Right ventricle myocardium superior (tissue), 1 donor: Measurements from ENCODE around the gene KRTAP10-9. TPM values are rescaled to one million over a fixed set of nuclear protein-coding genes. Genes with fewer than 3 reads are reported as not detected.
"Not testable (repeated sequence)": the region's sequence is repeated elsewhere in the genome, so short reads cannot be mapped to it uniquely, and the experiment has no call there.

Experiments
- ATAC-seq: fragments of 200-7000 bp; cut with Tn5 transposase; one replicate; pipeline ENCODE4 v1.9.1; 2020; ENCODE audit warnings: mild to moderate bottlenecking; ENCODE audit not compliant: poor library complexity
- DNase-seq: peaks from one replicate; pipeline ENCODE4 v3.0.0-alpha.2; 2020
- intact Hi-C: fragments of 100-400 bp; cut with DNase I; formaldehyde crosslinking; loops from one replicate; pipeline ENCODE4 v1.11.2; 2022
- long read RNA-seq: library from polyadenylated mRNA; unstranded; transcript quantifications from one replicate; pipeline ENCODE4 v2.0.0, GENCODE V29; 2021
- total RNA-seq: library from RNA; stranded (reverse); fragmentation: NEBNext Ultra II Directional; extraction: Animal tissue kit (Norgen Biotek cat#: 25700); gene quantifications from one replicate; pipeline ENCODE4 v1.2.1, GENCODE V29; 2021
- donor health status: DM: no; HTN: yes; CAD: no; lungs with severe emphysema.

The KRTAP10-9 gene, protein sequence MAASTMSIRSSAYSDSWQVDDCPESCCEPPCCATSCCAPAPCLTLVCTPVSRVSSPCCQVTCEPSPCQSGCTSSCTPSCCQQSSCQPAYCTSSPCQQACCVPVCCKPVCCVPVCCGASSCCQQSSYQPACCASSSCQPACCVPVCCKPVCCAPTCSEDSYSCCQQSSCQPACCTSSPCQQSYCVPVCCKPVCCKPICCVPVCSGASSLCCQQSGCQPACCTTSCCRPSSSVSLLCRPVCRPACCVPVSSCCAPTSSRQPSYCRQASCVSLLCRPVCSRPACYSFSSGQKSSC
- not detected for total RNA-seq
- long read RNA-seq: 0 reads

DNA sequence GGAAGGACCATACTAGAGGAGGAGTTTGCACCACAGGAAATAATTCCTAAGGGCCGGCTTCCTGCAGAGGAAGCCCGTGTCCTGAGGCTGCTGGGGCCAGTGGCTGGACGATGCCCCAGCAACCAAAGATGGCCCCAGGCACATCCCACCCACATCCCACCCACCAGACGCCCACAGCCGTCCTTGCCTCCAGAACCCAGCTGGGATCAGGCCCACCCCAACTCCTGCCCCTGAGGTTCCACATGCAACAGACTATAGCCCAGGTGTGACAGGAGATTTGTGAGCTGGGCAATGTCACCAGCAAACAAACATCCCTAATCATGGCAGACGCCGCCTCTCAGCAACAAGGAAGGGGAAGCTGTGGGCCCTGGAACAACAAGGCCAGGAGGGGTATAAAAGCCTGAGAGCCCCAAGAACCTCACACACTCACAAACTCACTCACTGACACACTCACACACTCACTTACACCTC lies at the start of gene KRTAP10-9:
Gene KRTAP10-9, plus strand, starts transcription at position 421 of the 471 bp plus-strand sequence. CDS start 79 bp downstream, outside the sequence.
- intact Hi-C loops: no loop called here
- ATAC-seq: no peak
- DNase-seq: no peak

DNA sequence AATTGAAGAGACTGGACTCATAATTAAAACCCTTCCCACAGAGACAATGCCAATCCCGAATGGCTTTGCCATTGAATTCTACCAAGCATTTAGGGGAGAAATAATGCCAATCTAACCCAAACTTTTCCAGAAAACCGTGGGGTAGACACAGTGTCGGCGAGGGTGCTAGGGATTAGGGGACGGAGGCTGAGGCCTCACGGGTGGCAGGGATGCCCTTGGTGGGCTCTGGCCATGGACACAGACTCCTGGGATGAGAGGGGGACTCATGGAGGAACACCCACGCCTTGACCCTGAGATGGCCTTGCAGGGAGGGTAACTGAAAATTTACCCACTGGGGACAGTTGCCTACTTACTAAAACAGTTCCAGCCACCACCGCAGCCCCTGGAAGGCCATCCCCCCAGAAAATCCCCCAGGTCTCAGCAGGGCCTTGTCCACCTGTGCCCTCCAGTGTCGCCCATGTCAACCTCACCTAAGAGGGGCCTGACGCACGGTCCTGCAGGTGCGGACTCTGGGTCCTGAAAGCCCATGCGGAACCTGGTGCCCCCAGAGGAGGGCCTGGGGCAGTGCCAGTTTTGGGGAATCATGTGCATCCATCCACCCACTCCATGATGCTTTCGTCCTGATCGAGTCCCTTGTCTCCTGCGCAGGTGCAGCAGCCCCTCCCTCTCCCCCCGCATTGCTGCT lies 48.4 kb upstream of the KRTAP10-9 start:
- DNase-seq (no peak), ATAC-seq (no peak)
- intact Hi-C loops: no loop called here

DNA sequence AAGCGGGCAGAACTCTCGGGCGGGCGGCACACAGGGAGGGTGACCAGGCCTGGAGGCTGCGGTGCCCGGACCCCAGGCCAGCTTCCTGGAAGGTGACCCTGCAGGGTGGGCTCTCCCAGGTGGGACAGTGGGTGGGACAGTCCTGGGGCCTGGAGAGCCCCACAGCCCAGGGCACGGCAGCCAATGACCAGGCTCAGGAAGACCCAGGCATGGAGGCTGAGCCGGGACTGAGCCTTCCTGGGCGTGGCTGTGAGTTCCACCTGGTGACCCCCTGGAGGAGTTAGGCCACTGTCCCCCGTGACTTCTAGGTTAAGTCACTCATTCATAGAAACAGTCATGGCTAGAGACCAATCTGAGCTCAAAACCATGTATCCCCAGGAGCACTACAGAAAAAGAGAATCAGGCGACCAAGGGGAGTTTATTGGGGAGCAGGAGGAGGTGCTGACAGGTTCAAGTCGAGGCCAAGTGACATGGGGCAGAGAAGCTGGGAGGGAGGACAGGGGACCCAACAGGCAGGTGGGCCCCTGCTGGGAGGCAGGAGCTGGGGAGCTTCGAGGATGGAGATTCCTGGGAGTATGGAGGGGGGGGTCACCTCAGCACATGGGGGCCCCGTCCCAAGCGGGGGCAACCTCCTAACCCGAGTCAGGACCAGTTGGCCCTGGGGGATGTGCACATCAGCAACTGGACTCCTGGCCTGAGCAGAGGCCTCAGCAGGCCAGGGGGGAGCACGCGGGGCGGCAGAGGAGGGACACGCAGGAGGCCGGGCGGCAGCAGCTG lies 47.6 kb upstream of the KRTAP10-9 start:
- DNase-seq: no peak
- ATAC-seq: no peak
- intact Hi-C loops: no loop called here

DNA sequence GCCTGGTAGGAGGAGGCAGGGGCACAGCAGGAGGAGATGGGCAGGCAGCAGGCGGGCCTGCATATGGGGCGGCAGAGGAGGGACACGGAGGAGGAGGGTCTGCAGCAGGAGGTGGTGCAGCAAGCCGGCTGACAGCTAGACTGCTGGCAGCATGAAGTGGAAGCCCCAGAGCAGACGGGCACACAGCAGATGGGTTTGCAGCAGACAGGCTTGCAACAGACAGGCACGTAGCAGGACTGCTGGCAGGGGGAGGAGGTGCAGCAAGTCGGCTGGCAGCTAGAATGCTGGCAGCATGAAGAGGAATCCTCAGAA lies 47.1 kb upstream of the KRTAP10-9 start:
- intact Hi-C loops: no loop called here
- no peak for DNase-seq
- ATAC-seq: no peak

DNA sequence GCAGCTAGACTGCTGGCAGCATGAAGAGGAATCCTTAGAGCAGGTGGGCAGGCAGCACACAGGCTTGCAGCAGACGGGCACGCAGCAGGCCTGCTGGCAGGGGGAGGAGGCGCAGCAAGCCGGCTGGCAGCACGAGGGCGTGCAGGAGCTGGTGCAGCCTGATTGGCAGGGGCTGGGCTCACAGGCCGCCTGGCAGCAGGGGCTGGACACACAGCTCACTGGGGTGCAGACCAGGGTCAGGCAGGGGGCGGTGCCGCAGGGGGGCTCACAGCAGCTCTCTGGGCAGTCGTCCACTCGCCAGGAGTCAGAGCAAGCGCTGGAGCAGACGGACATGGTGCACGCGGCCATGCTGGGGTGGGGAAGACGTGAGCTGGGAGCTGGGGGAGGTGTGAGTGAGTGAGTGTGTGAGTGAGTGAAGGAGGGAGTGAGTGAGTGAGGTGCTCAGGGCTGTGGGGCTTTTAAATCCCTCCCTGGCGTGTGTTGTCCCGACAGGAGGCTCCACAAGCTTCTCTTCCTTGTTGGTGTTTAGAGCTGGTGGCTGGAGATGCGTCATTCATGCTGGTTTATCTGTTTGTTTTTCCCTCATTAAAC lies 46.6 kb upstream of the KRTAP10-9 start, which contains the start of gene KRTAP10-5:
Gene KRTAP10-5, minus strand, starts transcription at position 374 of the 591 bp plus-strand sequence. Its CDS starts 26 bp downstream, at position 348.
- peak; percentile 22 for ATAC-seq
- not testable (repeated sequence) for DNase-seq

DNA sequence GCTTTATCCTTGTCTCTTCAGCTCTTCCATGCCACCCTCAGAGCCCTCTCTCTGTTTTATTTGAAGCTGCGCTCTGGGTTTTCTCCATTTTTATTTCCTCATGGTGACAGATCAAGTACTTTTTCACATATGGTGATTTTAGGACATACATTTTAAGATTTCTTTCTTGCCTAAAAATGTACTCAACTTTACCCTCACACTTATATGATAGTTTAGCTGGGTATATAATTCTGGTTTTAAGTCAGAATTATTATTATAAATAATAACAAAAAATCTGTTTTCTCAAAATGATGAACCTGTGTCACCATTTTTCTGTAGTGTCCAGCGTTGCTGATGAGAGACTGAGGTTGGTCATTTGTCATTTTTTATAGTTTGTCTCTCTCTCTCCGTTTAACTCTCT lies 45.7 kb upstream of the KRTAP10-9 start:
- intact Hi-C loops: no loop called here
- DNase-seq (no peak), ATAC-seq (no peak)

More for the DNA sequence above, 46.6 kb upstream of the KRTAP10-9 start, which contains the start of gene KRTAP10-5:
- intact Hi-C loops: not testable (repeated sequence)

DNA sequence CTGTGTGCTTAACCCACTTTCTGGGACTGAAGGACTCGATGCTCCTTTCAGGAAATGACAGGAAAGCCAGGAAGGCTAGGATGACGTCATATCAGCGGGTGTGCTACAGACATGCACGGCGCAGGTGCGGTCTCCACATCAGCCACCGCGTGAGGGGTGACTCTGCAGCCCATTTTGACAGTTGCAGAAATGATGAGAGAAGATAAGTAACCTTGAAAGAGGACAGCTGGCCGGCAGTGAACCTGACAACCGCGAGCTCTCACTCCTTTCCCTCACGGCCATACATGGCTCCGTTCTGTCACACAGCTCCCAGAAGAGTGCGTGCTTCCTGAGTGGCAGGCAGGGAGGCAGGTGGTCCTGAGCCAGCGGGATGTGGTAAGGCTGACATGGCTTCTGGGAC lies 44.8 kb upstream of the KRTAP10-9 start:
- no peak for ATAC-seq

DNA sequence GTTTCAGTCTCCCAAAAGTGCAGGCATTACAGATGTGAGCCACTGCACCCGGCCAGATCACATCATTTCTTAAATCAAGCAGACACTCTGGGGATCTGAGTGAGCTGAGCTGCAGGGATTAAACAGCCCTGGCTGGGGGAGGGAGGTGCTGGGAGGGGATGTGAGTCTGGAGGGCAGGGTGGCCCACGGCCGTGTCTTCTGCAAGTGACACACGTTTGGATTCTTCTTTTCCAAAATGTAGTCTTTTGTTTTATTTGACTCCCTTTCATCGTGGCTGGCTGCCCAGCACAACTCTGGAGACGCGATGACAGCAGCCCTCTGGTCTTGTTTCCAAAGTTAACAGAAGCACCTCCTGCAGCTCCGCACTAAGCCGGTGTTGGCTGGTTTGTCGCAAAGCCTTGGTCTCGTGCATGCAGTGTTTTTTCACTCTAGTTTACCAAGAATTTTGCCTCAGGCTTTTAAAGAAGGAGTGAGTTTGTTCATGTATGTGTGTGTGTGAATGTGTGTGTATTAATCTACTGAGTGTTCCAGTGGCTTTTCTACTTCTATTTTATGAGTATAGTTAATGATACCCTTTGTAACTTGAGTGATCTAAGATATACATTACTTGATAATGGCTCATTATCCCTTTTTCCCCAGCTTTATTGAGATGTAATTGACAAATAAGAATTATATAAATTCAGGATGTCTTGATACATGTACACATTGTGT lies 43.6 kb upstream of the KRTAP10-9 start:
- DNase-seq: no peak
- ATAC-seq: peak; percentile 57
- intact Hi-C loops: no loop called here

More for the DNA sequence above, 44.8 kb upstream of the KRTAP10-9 start:
- intact Hi-C loops: no loop called here
- DNase-seq: no peak

DNA sequence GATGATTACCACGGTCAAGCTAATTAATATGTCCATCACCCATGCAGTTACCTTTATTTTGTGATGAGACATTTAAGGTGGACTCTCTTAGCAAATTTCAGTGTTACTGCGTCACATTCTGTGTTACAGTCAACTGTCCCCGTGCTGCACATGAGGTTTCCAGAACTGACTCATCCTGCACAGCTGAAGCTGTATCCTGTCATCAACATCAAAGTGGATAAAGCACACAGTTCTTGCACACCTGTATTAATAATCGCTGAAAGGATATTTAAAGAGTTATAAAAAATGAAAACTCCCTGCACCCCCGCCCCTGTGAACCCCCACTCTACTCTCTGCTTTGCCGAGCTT lies 43.1 kb upstream of the KRTAP10-9 start:
- intact Hi-C loops: no loop called here
- DNase-seq: no peak
- ATAC-seq: no peak

DNA sequence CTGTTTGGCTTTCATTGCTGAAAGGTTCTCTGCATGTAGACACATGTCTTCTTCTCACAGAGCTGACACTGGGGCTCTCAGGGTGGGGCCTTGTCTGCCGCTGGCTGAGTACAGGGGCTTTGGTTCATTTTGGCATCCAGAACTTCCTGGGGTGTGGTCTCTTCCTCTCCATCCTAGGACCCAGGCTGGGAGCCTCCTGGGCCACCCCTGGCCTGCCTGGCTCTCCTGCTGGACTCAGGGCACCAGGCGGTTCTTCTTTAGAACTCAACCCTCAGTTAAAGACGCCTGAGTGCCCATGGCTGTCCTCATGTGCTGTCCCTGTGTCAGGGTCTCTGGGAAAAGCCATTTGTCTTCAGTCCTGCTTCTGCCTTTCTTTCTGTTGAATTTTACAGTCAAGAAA lies 41.0 kb upstream of the KRTAP10-9 start:
- DNase-seq (no peak), ATAC-seq (no peak)
- intact Hi-C loops: no loop called here

DNA sequence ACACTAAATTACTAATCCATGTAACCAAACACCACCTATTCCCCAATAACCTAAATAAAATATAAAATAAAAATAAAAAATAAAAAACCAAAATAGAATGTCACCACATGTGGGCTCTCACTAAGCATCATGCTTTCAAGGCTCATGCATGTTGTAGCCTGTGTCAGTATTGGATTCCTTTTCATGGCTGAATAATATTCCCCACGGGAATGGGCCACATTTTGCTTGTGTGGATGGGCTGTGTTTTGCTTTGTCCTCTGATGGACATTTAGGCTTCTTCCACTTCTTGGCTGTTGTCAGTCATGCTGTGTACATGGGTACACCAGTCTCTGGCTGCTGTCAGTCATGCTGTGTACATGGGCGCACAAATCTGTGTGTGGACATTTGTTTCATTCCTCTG lies 37.8 kb upstream of the KRTAP10-9 start:
- intact Hi-C loops: no loop called here
- ATAC-seq: no peak
- DNase-seq: no peak

DNA sequence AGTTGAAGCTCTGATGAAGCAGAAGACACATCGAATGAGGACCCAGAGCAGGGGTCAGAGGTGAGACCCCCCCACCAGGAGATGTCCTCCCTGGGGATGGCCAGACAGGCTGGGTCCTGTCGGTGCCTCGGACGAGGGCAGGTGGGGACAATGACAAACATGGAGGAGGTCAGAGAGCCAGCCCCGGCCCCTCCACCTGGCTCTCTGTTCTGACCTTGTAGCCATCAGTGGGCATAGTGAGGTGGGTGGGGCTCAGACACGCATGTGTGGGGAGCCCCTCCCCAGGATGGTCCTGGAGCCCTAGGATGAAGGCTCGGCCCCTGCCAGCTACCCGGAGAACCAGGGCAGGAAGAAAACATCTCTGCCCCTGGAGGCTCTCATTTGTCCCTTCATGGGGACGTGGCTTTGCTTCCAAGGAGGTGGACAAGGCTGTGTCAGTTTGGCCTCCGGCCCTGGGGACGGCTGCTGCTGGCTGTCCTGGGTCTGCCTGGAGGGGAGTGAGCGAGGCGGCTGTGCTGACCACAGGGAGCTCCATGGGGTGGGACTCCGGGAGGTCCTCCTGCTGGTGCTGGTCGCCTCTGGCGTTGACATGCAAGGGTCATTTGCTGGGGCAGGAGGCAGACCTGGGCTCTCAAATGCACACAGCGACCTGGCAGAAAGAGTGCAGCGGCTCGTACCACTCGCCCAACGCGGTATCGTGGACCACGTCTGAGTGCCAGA lies 37.1 kb upstream of the KRTAP10-9 start:
- DNase-seq (no peak), ATAC-seq (no peak)
- intact Hi-C loops: no loop called here

DNA sequence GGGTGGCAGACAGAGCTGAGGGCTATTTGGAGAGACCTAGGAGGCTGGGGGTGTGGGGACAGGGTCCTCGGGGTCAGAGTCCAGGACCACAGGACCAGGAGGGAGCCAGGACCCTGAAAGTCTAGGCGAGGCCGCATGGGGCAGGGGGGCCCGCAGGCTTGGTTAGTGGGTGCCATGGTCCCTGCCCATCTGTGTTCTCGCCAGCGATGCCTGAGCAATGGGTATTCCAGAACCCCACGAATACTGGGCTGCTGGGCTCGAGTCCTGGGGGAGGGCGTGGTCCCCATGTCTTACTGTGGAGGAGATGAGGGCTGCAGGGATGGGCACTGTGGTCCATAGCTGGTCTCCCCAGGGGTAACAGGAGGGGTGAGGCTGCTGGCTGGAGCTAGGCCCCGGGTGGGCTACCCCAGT lies 36.6 kb upstream of the KRTAP10-9 start:
- DNase-seq (no peak), ATAC-seq (no peak)
- intact Hi-C loops: no loop called here

DNA sequence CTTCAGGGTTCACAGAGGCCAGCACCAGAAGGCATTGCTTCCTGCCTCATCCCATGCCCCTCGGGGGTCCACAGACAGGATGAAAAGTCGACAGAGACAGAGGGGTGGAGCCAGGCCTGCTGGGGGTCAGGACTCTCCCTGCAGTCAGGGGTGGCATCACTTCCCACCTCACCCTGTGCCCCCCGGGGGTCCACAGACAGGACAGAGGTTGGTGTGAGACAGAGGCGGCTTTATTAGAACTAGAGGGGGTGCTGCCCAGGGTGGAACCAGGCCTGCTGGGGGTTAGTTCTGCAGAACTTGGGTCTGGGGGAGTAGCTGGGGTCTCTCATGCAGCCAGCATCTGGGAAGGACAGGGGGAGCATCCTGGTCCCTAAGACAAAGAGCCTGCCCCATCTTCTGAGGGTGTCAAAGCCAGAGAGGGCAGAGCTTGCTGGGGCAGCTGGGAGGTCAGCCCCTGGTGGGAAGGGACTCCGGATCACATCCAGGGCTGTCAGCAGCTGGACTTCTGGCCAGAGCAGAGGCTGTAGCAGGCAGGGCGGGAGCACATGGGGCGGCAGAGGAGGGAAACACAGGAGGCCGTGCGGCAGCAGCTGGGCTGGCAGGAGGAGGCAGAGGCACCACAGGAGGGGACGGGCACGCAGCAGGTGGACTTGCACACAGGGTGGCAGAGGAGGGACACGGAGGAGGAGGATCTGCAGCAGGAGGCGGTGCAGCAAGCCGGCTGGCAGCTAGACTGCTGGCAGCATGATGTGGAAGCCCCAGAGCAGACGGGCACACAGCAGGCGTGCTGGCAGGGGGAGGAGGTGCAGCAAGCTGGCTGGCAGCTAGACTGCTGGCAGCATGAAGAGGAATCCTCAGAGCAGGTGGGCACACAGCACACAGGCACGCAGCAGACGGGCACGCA lies 35.7 kb upstream of the KRTAP10-9 start:
- ATAC-seq, DNase-seq, intact Hi-C loops: not testable (repeated sequence)

DNA sequence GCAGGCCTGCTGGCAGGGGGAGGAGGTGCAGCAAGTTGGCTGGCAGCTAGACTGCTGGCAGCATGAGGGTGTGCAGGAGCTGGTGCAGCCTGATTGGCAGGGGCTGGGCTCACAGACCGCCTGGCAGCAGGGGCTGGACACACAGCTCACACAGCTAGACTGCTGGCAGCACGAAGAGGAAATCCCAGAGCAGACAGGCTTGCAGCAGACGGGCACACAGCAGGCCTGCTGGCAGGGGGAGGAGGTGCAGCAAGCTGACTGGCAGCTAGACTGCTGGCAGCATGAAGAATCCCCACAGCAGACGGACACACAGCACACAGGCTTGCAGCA lies 35.1 kb upstream of the KRTAP10-9 start:
- intact Hi-C loops, ATAC-seq, DNase-seq: not testable (repeated sequence)

DNA sequence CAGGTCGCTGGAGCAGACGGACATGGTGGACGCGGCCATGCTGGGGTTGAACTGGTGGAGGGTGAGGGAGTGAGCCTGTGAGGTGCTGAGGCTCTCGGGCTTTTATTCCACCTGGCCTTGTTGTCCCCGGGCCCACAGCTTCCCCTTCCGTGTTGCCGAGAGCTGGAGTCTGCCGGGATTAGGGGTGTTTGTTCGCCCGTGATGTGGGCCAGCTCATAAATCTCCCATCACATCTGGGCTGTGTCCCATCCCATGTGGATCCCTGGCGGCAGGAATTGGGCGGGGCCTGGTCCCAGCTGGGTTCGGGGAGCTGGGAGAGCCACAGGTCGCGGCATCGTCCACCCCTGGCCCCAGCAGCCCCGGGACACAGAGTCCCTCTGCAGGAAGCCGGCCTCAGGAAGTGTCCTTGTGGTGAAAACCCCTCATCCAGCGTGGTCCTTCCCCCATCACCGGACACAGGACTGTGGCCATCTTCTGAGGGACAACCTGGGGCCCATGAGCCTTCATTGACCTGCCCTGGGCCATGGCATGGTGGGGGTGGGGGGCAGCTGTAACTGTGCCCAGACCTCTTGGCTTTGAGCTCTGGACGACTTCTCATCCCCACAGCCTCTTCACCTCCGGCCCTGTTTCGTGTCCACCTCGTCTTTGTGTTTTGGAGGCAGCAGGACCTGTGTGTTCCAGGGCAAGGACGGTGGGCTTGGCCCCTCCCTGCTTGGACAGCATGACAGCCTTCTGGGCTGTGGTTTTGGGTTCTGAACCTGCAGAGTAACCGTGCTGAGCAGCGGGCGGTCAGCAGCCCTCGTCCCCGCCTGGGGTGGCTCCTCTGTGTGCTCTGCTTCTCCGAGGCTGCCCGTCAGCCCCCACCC lies 34.2 kb upstream of the KRTAP10-9 start, which contains the start of gene KRTAP10-6:
Gene KRTAP10-6, minus strand, starts transcription at position 60 of the 866 bp plus-strand sequence. Its CDS starts 21 bp downstream, at position 39.
- DNase-seq (no peak), ATAC-seq (no peak)
- intact Hi-C loops: no loop called here
